Measurements from ENCODE around the gene SMOC2. TPM values are rescaled to one million over a fixed set of nuclear protein-coding genes. Genes with fewer than 3 reads are reported as not detected.

Gene SMOC2
- total and polyA plus RNA-seq, 2 of the 4 experiments (the other 2 are of a cell fraction): not detected

DNA sequence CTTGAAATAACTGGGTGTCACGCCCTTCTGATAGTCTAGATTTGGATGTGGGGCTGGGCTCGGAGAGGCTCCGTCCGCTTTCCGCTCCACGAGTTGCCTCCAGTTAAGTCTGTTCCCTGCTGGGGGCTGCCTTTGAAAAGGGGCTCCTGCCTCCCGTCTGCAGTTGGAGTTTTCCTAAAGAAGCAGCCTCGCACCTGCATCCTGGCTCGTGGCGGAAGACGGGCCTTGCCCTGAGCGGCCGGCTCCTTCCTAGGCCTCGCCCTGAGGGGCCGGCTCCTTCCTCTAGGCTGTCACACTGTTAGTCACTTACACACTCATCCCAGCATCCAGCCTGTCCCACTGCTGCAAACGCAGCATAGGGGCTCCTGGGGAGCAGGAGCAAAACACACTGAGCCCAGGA lies 74.4 kb downstream of the SMOC2 start:
- peaks cover 57% of the 10 kb centered on the region for H3K9me3 ChIP-seq (ENCODE audit: control insufficient read depth, insufficient read depth, low read length)
- WGBS, 2 experiments (ENCODE audit: extremely low coverage in 2 of 2, insufficient read length in 1 of 2): 20% methylated on average over 1 of the region's 16 CpGs; no CpG with 5 or more reads in 1 of the 2 experiments
- H2AFZ ChIP-seq (replicated peaks; ENCODE audit: low read length, poor library complexity): no peak overlapping the region
- H3K14ac ChIP-seq (replicated peaks; ENCODE audit: low read depth, low read length): no peak overlapping the region
- no peaks in the 10 kb centered on the region for H3K27me3 ChIP-seq (ENCODE audit: control insufficient read depth, insufficient read depth, low read length)
- no peaks in the 10 kb centered on the region for H3K79me1 ChIP-seq (ENCODE audit: low read depth in 1 of 2, low read length in 2 of 2)
- H4K8ac ChIP-seq (ENCODE audit: low read depth in 2 of 2, low read length in 2 of 2): no peak overlapping the region
- H4K20me1 ChIP-seq (ENCODE audit: insufficient read depth, low read length): no peaks in the 10 kb centered on the region
- no peak overlapping the region for H2BK5ac ChIP-seq (ENCODE audit: low read depth, low read length, poor library complexity, severe bottlenecking)
- intact Hi-C loops (cut with micrococcal nuclease) (no loop called here), dilution Hi-C loops (cut with HindIII; ENCODE audit: low sequenced_read_pairs, unreplicated experiment) (no loop called here), in situ Hi-C loops (cut with MboI; ENCODE audit: low sequenced_read_pairs) (no loop called here)
- no peak overlapping the region for H2BK20ac ChIP-seq (ENCODE audit: low read depth, low read length)
- no peak overlapping the region for H3K4me3 ChIP-seq (ENCODE audit: insufficient read depth, low read depth, low read length)
- ChIA-PET CTCF (no interaction called here), POLR2A (ENCODE audit: unreplicated experiment) (no interaction called here)
- H2BK120ac ChIP-seq (ENCODE audit: low read depth, low read length): no peak overlapping the region
- no TSS peak for BruUV-seq (replicated peaks)
- H3K4me2 ChIP-seq (ENCODE audit: low read depth, low read length): no peak overlapping the region
- H2BK15ac ChIP-seq (ENCODE audit: low read depth, low read length): no peak overlapping the region
- no peak overlapping the region for H3K23ac ChIP-seq (ENCODE audit: low read depth, low read length)
- no peak overlapping the region for H2AK5ac ChIP-seq (ENCODE audit: low read depth, low read length)
- no peaks in the 10 kb centered on the region for H3K9me1 ChIP-seq (ENCODE audit: insufficient read depth, low read length)
- no peak overlapping the region for H3K27ac ChIP-seq (ENCODE audit: insufficient read depth, low read length)
- no peaks in the 10 kb centered on the region for H3K4me1 ChIP-seq (ENCODE audit: control insufficient read depth, insufficient read depth, low read length)
- H3K18ac ChIP-seq (ENCODE audit: low read depth, low read length): no peak overlapping the region
- no peak overlapping the region for H2AK9ac ChIP-seq (replicated peaks; ENCODE audit: low read depth, low read length, poor library complexity)
- ATAC-seq (ENCODE audit: low read depth): no peak
- H4K5ac ChIP-seq (ENCODE audit: low read depth, low read length): no peak overlapping the region
- H4K91ac ChIP-seq (ENCODE audit: insufficient read depth, low read depth, low read length): no peak overlapping the region
- H3K36me3 ChIP-seq (ENCODE audit: control insufficient read depth, insufficient read depth, low read length): no peaks in the 10 kb centered on the region
- no peak for DNase-seq
- H3K4ac ChIP-seq (ENCODE audit: low read depth, low read length): no peak overlapping the region
- H3K9ac ChIP-seq (ENCODE audit: low read depth, low read length): no peak overlapping the region
- TF ChIP-seq, protein P1, sequence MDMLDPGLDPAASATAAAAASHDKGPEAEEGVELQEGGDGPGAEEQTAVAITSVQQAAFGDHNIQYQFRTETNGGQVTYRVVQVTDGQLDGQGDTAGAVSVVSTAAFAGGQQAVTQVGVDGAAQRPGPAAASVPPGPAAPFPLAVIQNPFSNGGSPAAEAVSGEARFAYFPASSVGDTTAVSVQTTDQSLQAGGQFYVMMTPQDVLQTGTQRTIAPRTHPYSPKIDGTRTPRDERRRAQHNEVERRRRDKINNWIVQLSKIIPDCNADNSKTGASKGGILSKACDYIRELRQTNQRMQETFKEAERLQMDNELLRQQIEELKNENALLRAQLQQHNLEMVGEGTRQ (IDR thresholded peaks at IDR 0.05; ENCODE audit: low read depth, low read length): no peak
- no peak for TF ChIP-seq RCOR1 (IDR thresholded peaks at IDR 0.05; ENCODE audit: insufficient replicate concordance, low read length)
- TF ChIP-seq NFE2L2 (IDR thresholded peaks at IDR 0.05; ENCODE audit: low read depth, low read length): no peak
- no peak for TF ChIP-seq MXI1 (IDR thresholded peaks at IDR 0.05; ENCODE audit: borderline replicate concordance, low read depth, low read length)
- TF ChIP-seq, protein P2, sequence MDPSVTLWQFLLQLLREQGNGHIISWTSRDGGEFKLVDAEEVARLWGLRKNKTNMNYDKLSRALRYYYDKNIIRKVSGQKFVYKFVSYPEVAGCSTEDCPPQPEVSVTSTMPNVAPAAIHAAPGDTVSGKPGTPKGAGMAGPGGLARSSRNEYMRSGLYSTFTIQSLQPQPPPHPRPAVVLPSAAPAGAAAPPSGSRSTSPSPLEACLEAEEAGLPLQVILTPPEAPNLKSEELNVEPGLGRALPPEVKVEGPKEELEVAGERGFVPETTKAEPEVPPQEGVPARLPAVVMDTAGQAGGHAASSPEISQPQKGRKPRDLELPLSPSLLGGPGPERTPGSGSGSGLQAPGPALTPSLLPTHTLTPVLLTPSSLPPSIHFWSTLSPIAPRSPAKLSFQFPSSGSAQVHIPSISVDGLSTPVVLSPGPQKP (IDR thresholded peaks at IDR 0.05; ENCODE audit: borderline replicate concordance, low read depth, low read length): no peak
- TF ChIP-seq CEBPB (IDR thresholded peaks at IDR 0.05; ENCODE audit: low read depth, low read length): no peak
- no peak for TF ChIP-seq MAZ (IDR thresholded peaks at IDR 0.05; ENCODE audit: borderline replicate concordance, low read depth, low read length)
- no peak for TF ChIP-seq RAD21 (IDR thresholded peaks at IDR 0.05; ENCODE audit: low read length)
- no peak for TF ChIP-seq POLR2A (IDR thresholded peaks at IDR 0.05; ENCODE audit: low read depth, low read length)
- no peak for TF ChIP-seq RFX5 (IDR thresholded peaks at IDR 0.05; ENCODE audit: low read depth, low read length)
- TF ChIP-seq CHD1 (IDR thresholded peaks at IDR 0.05; ENCODE audit: low read depth, low read length): no peak
- TF ChIP-seq, protein P3, sequence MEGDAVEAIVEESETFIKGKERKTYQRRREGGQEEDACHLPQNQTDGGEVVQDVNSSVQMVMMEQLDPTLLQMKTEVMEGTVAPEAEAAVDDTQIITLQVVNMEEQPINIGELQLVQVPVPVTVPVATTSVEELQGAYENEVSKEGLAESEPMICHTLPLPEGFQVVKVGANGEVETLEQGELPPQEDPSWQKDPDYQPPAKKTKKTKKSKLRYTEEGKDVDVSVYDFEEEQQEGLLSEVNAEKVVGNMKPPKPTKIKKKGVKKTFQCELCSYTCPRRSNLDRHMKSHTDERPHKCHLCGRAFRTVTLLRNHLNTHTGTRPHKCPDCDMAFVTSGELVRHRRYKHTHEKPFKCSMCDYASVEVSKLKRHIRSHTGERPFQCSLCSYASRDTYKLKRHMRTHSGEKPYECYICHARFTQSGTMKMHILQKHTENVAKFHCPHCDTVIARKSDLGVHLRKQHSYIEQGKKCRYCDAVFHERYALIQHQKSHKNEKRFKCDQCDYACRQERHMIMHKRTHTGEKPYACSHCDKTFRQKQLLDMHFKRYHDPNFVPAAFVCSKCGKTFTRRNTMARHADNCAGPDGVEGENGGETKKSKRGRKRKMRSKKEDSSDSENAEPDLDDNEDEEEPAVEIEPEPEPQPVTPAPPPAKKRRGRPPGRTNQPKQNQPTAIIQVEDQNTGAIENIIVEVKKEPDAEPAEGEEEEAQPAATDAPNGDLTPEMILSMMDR (conservative IDR thresholded peaks at IDR 0.05; ENCODE audit: low read depth, low read length): no peak
- H3K56ac ChIP-seq (ENCODE audit: extremely low read depth, insufficient read depth, low read length): no peak overlapping the region

Measured in IMR-90 (cell line).